GM12878 (cell line): ENCODE results near the gene ALCAM. TPM values are rescaled to one million over a fixed set of nuclear protein-coding genes. Genes with fewer than 3 reads are reported as not detected.

Experiments
- ATAC-seq: fragments of 200-7000 bp; cut with Tn5 transposase; 3 replicates; pipeline ENCODE4 v1.9.1; 2020; ENCODE audit warnings: mild to moderate bottlenecking, moderate library complexity
- BruUV-seq: library from RNA; stranded (reverse); fragments of 400-500 nt; replicated peaks from 2 replicates; lab custom pipeline; 2021; lab: Mats Ljungman, UMichigan
- CTCF ChIA-PET: fragments of 300-600 bp; sonication (Branson Sonifier 250); formaldehyde crosslinking; extraction: SDS; loops from one replicate; lab custom pipeline; 2021; ENCODE audit warnings: inconsistent platforms; lab: Yijun Ruan, JAX
- POLR2A ChIA-PET: fragments of 350-600 bp; formaldehyde crosslinking; extraction: SDS; loops from one replicate; lab custom pipeline; 2021; ENCODE audit warnings: inconsistent platforms; lab: Charles Lee
- RAD21 ChIA-PET: fragments of 300-600 bp; sonication (Branson Sonifier 250); formaldehyde crosslinking; loops from one replicate; lab custom pipeline; 2023; ENCODE audit warnings: antibody characterized with exemption; ENCODE audit not compliant: unreplicated experiment; lab: Charles Lee
- SMC1A ChIA-PET: fragments of 300-600 bp; sonication (Branson Sonifier 250); formaldehyde crosslinking; loops from one replicate; lab custom pipeline; 2023; ENCODE audit not compliant: unreplicated experiment, uncharacterized antibody; lab: Charles Lee
- DNase-seq: peaks from one replicate; pipeline ENCODE4 v3.0.0-alpha.2; 2011; ENCODE audit warnings: low read depth, low spot score
- FAIRE-seq: peaks from 3 replicates; lab custom pipeline; 2011; peaks lifted over from hg19 to GRCh38; lab: Jason Lieb, UNC
- H2AFZ ChIP-seq: 2 replicates; pipeline ENCODE4 v1.6.0; 2011; ENCODE audit warnings: low read depth, low read length, control low read depth; ENCODE audit not compliant: control insufficient read depth
- H3K27ac ChIP-seq: 2 replicates; pipeline ENCODE4 v1.5.1; 2011; ENCODE audit warnings: control low read depth; ENCODE audit not compliant: control insufficient read depth, insufficient read depth
- H3K27me3 ChIP-seq, 2 experiments: replicated peaks in 1 of 2; 2 replicates each; pipeline versions ENCODE4 v1.6.0 to v1.6.1; 2011; ENCODE audit warnings: low read length in 1 of 2; ENCODE audit not compliant: control insufficient read depth in 2 of 2, insufficient read depth in 2 of 2
- H3K36me3 ChIP-seq, 2 experiments: 2 replicates each; pipeline ENCODE4 v1.5.1; 2011; ENCODE audit warnings: low read length in 1 of 2; ENCODE audit not compliant: control insufficient read depth in 2 of 2, insufficient read depth in 2 of 2
- H3K4me1 ChIP-seq: 2 replicates; pipeline ENCODE4 v1.6.1; 2011; ENCODE audit warnings: mild to moderate bottlenecking, low read length, moderate library complexity, mixed read lengths; ENCODE audit not compliant: control insufficient read depth, insufficient read depth
- H3K4me2 ChIP-seq: 2 replicates; pipeline ENCODE4 v1.6.0; 2011; ENCODE audit warnings: control low read depth; ENCODE audit not compliant: control insufficient read depth, insufficient read depth
- H3K4me3 ChIP-seq: fragments of 200-600 bp; sonication (generic); 2 replicates; pipeline ENCODE4 v1.5.1; 2016
- H3K79me2 ChIP-seq: 2 replicates; pipeline ENCODE4 v1.6.0; 2011; ENCODE audit warnings: low read length; ENCODE audit not compliant: control insufficient read depth, insufficient read depth
- H3K9ac ChIP-seq: 2 replicates; pipeline ENCODE4 v1.8.0; 2011; ENCODE audit warnings: low read length, control low read depth, mixed read lengths; ENCODE audit not compliant: control insufficient read depth, insufficient read depth
- H3K9me3 ChIP-seq: replicated peaks from 3 replicates; pipeline ENCODE4 v1.5.1; 2011; ENCODE audit warnings: mild to moderate bottlenecking, low read length; ENCODE audit not compliant: control insufficient read depth, insufficient read depth
- H4K20me1 ChIP-seq: 2 replicates; pipeline ENCODE4 v1.6.0; 2011; ENCODE audit not compliant: control insufficient read depth, insufficient read depth
- ELK1 ChIP-seq: IDR thresholded peaks from 2 replicates; pipeline ENCODE4 v1.6.1; 2012; ENCODE audit warnings: low read depth, low read length, improper control_type of control experiment
- FOS ChIP-seq: IDR thresholded peaks from 3 replicates; pipeline ENCODE4 v1.6.1; 2011; ENCODE audit warnings: borderline replicate concordance; ENCODE audit not compliant: insufficient read length; ENCODE audit errors: extremely low read depth
- MTA2 ChIP-seq: fragments of 450-650 bp; IDR thresholded peaks from 2 replicates; pipeline ENCODE4 v1.6.1; 2016; ENCODE audit warnings: low read depth, mild to moderate bottlenecking, moderate library complexity
- NBN ChIP-seq: fragments of 450-650 bp; IDR thresholded peaks from 2 replicates; pipeline ENCODE4 v1.6.1; 2016
- SMAD1 ChIP-seq: fragments of 450-650 bp; IDR thresholded peaks from 2 replicates; pipeline ENCODE4 v1.6.1; 2018; ENCODE audit warnings: mild to moderate bottlenecking, low read depth; ENCODE audit not compliant: partially characterized antibody
- ZBED1 ChIP-seq: IDR thresholded peaks from 2 replicates; pipeline ENCODE4 v1.6.1; 2016; ENCODE audit warnings: borderline replicate concordance
- WGBS: methylation state at CpG from one replicate; pipeline ENCODE4 v1.1.6; 2016; ENCODE audit warnings: low lambda C conversion rate; ENCODE audit not compliant: insufficient replicate concordance, insufficient coverage; ENCODE audit errors: missing lambda C conversion rate; 5-methylcytosine and 5-hydroxymethylcytosine counted together
- in situ Hi-C: fragments of 300-500 bp; cut with MboI; formaldehyde crosslinking; loops from 9 replicates; pipeline ENCODE4 v1.14.3; 2018; ENCODE audit warnings: mixed read lengths
- intact Hi-C: fragments of 100-400 bp; cut with micrococcal nuclease; formaldehyde crosslinking; loops from one replicate; pipeline ENCODE4 v1.14.2; 2022; ENCODE audit not compliant: unreplicated experiment
- polyA plus RNA-seq, 11 experiments: library from polyadenylated mRNA; depleted of rRNA in 4 of 11; unstranded in 6 of 11; stranded (reverse) in 5 of 11; fragments of >200 nt; fragmentation: Nextera tagmentation in 4 of 11; fragmentation: Illumina TruSeq in 1 of 11; extraction: Ambion mirVana in 4 of 11; extraction: Trizol in 1 of 11; gene quantifications; 1 replicate in 1 of 11; 2 replicates in 10 of 11; pipeline versions ENCODE4 v1.2.1 to v1.2.3, GENCODE V29; 2011 to 2016; ENCODE audit warnings: inconsistent platforms in 2 of 11, missing spikeins in 2 of 11, low read depth in 1 of 11
- total RNA-seq, 4 experiments: library from RNA; depleted of rRNA in 3 of 4; stranded (reverse); fragments of >200 nt in 3 of 4; fragmentation: Illumina TruSeq in 1 of 4; extraction: Trizol in 1 of 4; gene quantifications; 2 replicates each; pipeline versions ENCODE4 v1.2.1 to v1.2.3, GENCODE V29; 2013 to 2021
- TF ChIP-seq, protein P1 (sequence below): IDR thresholded peaks from 2 replicates; pipeline ENCODE4 v1.6.1; 2011; ENCODE audit warnings: low read depth, low read length, improper control_type of control experiment, borderline replicate concordance

The ALCAM gene
- total and polyA plus RNA-seq, 10 of the 15 experiments (the other 5 are each of a cell fraction or from before 2014, with no cell fraction given), result 12.2 to 54.2 (median 32.6) TPM

GRCh38 chr3:105430455-105430854, 63.7 kb downstream of the ALCAM start:
- ChIA-PET RAD21 (no interaction called here), SMC1A (interaction anchor here (2.0 kb wide), 1 partner anchor 33 kb away, joined by 6 read pairs; no protein-coding TSS in a partner anchor), CTCF (no interaction called here), POLR2A (no interaction called here)
- Histone ChIP-seq H3K27me3 (no peaks in the 10 kb centered on the region), H3K36me3 (no peaks in the 10 kb centered on the region), H3K27ac (no peak overlapping the region), H3K79me2 (no peaks in the 10 kb centered on the region; the same call in 1 of the 2 replicates), H3K4me3 (no peak overlapping the region), H3K9ac (no peak overlapping the region), H3K4me2 (no peak overlapping the region), H3K4me1 (no peaks in the 10 kb centered on the region), H3K9me3 (no peaks in the 10 kb centered on the region; the same call in 1 of the 3 replicates), H2AFZ (no peak overlapping the region), H4K20me1 (no peaks in the 10 kb centered on the region)
- ATAC-seq, result no peak
- intact Hi-C loops (no loop called here), in situ Hi-C loops (no loop called here)
- TF ChIP-seq, protein P1, sequence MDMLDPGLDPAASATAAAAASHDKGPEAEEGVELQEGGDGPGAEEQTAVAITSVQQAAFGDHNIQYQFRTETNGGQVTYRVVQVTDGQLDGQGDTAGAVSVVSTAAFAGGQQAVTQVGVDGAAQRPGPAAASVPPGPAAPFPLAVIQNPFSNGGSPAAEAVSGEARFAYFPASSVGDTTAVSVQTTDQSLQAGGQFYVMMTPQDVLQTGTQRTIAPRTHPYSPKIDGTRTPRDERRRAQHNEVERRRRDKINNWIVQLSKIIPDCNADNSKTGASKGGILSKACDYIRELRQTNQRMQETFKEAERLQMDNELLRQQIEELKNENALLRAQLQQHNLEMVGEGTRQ, result no peak
- no peak for TF ChIP-seq FOS
- no peak for DNase-seq
- no peak for FAIRE-seq
- 100% methylated on average over 2 of the region's 2 CpGs for WGBS
- BruUV-seq, result no TSS peak

DNA sequence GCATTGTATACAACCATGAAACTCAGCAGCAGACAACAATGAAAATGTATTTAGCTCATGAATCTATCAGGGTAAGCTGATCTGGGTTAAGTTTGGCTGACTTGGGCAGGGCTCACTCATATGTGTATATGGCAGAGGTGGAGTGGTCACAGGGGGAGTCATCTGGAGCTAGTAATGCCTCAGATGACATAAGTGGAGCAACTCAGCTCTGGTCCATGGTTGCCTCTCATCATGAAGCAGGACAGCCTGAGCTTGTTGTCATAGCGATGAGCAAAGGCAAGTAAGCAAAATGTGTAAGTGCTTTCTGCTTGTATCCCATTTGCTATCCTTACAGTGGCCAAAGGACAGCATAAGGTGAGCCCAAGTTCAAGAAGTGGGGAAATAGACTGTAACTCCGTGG, 64.5 kb downstream of the ALCAM start:
- TF ChIP-seq SMAD1, result no peak
- TF ChIP-seq MTA2, result no peak
- no peak for TF ChIP-seq ELK1
- TF ChIP-seq ZBED1, result no peak
- no peak for TF ChIP-seq NBN
- TF ChIP-seq, all 136 proteins: peak for 0
- Histone ChIP-seq H3K27ac (no peak overlapping the region), H4K20me1 (no peaks in the 10 kb centered on the region), H3K27me3 (no peaks in the 10 kb centered on the region), H3K79me2 (no peaks in the 10 kb centered on the region), H3K4me3 (no peak overlapping the region), H3K4me1 (no peaks in the 10 kb centered on the region), H2AFZ (no peak overlapping the region), H3K4me2 (no peak overlapping the region), H3K9ac (no peak overlapping the region), H3K36me3 (no peaks in the 10 kb centered on the region), H3K9me3 (no peaks in the 10 kb centered on the region; the same call in 2 of the 3 replicates)
- ChIA-PET CTCF (interaction anchor here (0.7 kb wide), 2 partner anchors 43 to 72 kb away, joined by 3 read pairs; no protein-coding TSS in a partner anchor), POLR2A (no interaction called here), SMC1A (interaction anchor here (1.1 to 2.7 kb wide), 3 partner anchors 18 to 143 kb away, joined by 4 to 14 read pairs (median 6); no protein-coding TSS in a partner anchor), RAD21 (no interaction called here)
- DNase-seq (no peak), ATAC-seq (peak; percentile 44), FAIRE-seq (no peak)
- 69% methylated on average over 2 of the region's 2 CpGs for WGBS
- intact Hi-C loops, result no loop called here
- in situ Hi-C loops, result no loop called here
- no TSS peak for BruUV-seq
